DMS 273 (cell line): ENCODE measurements around the gene PKNOX2.
A peak's percentile ranks its signal among the peaks of the same experiment; 100 is the strongest.

Experiments
- DNase-seq: peaks from one replicate; lab custom pipeline; 2025; ENCODE audit not compliant: unreplicated experiment; lab: John Stamatoyannopoulos, UW

The PKNOX2 gene

DNA sequence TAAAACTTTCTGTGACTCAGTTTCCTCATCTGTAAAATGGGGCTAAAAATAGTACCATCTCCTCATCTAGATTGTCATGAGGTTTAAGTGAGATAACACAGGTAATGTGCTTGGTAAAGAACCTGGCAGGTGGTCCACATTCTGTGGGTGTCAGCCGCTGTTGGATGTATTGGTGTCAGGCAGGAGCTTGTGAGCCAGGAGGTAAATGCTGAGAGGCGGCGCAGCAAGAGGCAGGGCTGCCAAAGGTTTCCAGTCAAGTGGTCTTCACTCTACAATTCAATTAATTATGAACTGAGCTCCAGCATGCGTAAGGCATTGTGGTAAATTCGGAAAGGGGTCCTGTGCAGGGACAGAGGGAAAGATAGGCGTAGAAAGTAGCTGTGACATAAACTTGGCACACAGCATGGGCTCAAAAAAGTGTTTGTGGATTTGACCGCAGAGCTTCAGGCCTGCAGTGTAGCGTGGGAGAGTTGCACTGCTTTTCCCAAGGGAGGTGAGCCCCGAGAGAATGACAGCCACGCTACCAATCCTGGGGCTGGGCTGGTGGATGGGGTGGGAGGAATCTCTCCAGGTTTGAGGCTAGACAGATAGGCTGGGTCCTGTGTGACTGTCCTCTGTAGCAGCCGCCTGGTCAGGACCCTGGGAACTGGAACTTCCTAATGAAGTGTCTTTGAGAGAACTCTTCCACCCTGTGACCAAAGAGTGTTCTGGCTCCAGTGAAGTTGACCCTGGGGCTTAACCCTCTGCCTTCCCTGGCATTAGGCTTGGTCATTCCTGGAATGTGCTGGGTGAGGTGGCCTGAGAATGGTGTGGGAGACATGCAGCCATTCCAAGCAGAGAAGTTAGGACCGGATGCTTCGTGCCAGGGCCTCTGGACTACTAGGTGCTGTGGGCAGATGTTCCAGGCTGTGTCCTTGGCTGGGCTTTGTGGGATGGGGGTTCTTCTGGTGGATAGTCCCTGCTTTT is 209.2 kb downstream of the PKNOX2 start:
- DNase-seq: peak; percentile 24

DNA sequence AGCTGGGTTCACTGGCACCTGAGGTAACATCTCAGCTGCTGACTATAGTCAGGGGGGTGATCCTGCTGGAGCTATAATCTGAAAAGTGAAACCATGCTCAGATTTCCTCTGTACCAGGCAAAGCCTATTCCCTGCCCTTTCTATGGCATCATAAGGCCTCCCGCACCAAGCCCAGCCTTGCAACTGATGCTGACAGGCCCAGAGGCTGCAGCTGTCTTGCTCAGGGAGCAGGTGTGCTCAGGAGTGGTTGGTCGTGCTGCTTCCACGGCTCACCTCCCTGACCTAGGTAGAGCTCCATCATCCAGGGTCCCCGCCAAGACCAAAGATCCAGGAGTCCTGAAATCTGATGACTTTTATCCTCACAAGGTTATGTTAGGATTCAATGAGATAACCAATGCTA is 209.8 kb downstream of the PKNOX2 start:
- DNase-seq: peak; percentile 48

DNA sequence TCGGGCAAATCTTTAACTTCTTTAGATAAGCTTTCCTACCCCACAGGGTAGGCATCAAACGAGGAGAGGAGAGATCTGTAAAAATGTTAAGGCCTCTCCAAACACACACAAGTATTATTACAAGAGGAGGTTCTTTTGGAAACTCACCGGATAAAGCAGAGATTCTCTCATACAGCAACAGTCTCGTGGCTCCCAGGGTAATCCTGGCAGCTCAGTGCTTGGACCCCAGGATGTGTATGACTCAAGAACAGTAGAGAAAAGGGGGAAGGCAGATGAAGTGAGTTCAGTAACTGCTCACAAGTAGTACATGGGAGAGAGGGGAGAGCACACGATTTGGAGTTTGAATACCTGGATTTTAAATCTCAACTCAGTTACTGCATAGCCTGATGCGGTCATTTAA is 210.6 kb downstream of the PKNOX2 start:
- DNase-seq: no peak

DNA sequence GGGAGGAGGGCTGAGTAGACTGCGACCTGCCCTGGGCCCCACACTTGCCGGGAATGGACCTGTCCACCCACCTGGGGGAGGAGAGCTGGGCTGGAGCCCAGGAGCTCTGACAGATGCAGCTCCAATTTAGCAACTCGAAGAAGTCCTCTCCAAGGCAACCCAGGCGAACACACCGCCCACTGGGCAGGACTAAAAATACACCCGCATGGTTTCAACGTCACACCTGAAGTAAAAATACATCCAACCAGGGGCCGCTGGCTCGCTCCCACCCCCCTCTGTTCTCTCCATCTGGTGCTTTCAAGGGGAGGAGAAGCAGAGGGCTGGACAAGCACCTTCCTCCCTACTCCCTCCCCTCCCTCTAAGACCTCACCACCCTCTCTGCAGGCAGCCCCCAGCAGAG is 211.6 kb downstream of the PKNOX2 start:
- peak; percentile 95 for DNase-seq

DNA sequence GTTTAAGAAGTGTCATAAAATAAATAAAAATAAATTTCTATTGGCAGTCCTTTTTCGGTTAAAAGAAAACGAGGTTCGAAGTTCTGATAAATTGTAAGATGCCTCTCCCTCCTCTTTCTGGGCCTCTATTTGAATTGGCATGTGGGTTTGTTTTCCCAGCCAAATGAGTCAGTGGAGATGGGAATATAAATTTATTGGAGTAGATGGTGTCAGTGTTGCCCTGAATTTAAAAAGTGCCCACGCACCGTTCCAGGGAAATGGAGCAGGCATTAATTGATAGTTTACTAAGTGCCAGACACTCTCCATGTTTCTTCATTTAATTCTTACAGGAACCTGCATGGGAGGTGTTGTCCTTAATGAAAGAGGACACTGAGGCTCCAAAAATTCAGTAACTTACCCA is 212.3 kb downstream of the PKNOX2 start:
- DNase-seq: peak; percentile 31

DNA sequence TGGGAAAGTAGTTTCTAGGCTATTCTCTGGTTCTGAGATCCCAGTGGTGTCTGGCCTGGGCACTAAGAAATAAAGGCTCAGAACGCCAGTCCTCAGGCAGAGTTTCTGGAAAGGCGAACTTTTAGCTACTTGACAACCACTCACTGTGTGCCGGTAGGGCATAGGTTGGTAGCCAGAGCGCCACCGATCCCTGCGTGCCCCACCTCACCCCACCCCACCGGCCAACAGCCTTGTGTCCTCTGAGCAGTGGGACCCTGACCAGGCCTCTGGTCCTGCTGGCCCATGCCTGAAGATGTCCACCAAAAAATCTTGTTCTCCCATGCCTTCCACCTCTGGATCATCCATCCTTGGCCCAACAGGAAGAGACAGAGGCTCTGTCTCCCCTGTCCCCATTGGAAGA is 213.5 kb downstream of the PKNOX2 start:
- no peak for DNase-seq

DNA sequence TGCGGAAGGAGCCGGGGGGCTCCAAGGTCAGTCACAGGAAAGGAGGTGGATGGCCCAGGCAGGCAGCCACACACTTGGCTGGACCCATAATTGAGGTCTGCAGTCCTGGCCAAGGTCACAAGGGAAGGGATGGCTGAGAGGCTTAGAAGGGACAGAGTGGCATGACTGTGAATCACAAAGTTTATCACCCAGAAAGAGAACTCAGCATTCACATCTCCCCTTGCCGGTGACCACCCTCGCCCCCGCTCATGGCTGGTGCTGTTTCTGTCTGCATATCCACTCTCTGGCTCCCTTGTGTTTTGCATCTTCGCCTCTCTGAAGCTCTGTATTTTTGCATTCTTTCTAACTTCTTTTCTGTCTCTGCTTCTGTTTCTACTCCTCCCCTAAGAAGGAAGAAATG is 214.0 kb downstream of the PKNOX2 start:
- DNase-seq: no peak

DNA sequence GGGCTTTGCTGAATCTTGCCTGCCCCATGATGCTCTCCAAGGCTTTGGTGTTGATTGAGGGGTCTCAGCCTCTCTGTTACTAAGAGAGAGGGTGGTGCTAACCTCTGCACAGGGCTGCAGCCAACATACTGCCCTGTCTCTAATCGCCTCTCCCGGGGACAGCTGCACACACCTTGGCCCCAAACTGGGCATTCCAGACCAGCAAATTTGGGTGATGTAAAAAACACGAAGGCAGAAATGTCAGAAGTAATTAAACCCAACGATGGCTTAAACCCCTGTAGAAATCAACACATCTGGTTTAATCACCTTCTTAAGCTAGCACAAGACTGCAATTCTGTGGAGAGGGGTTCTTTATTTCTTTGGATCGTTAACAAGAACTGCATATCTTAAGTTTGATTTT is 215.0 kb downstream of the PKNOX2 start:
- no peak for DNase-seq

DNA sequence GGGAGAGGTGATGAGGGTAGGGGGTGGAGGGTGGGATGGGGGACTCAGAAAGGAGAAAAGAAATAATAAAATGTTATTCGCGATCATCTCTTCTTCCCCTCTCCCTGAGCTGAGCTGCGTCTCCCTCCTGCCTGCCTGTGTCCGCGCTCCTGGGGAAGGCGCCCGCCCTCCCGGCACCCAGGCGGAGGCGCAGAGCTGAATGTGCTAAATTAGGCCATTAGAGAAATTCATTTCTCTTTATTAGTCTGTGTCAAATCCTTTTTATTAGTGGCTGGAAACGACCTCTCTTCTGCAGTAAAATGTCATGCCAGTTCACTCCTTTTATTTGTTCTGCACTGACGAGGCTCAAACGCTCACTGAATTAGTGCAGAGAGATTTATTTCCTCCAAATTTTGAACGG is 215.4 kb downstream of the PKNOX2 start:
- no peak for DNase-seq

DNA sequence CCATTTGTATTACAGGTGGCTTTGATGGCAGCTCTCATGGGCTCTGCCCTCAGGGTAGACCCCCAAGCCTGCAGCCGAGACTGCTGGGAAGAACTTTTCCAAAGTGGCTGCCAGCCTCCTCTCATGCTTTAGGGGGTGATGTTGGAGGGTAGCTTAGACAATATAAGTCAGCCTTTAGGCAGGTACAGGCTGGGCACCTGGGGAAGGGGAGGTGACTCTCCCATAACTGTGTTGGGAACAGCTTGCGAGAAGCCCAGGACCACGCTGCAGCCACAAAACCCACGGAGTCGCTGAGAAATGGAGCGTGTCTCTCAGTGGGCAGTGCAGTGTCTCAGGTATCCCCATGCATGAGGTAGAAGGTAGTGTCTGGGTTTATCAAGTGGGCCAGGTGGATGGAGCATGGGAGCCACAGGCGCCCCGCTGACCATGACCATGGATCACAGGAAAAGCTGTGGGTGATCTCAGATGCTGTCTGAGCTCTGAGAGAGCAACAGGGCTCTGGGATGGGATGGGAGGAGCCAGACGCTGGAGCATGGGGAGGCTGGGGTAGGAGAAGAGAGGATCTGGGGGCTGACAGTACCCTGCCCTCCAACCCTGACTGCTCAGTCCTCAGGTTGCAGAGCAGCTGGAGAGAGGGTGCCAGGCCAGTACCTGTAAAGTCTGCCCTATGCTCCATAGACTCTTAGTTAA is 216.3 kb downstream of the PKNOX2 start:
- DNase-seq: no peak

DNA sequence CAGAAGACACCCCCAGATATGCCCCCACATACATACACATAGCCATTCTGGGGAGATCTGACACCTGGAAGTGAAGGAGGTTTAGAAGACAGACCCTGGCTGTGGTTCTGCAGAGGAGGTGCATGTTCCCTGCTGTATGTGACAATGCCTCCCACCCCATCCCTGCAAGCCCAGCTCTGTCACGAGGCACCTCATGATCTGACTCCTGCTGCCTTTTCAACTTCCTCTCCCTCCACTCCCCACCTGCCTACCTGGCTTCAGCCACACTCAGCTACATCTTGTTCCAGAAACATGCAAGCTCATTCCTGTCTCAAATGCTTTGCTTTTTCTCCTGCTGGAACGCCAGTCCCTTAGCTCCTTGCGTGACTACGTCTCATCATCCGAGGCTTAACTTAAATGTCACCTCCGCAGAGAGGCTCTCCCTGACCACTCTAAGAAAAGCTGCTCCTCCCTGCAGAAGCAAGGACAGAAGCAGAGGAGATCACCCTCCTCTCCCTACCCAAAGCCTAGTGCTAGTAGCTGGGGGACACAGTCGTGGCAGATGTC is 217.0 kb downstream of the PKNOX2 start:
- no peak for DNase-seq

DNA sequence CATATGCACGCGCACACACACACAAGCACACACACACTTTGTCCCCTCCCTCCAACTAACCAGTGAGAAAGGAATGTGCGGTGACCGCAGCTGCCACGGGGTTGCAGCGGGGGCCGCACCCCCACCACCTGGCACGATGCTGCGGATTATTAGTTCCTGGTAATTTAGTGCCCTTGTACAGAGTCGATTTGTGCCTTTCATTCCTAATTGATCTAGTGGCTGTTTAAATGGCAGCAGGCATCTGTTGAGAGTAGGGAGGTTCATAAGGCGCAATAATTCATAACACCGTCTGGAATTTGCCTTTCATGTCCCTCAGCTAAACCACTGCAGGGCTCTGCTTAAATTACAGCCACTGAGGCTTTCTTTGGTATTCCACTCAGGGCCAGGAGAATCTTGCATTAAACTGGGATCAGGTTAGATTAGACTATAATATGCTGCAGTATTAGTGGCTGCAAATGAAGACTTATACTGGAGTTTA is 217.8 kb downstream of the PKNOX2 start:
- peak; percentile 48 for DNase-seq

DNA sequence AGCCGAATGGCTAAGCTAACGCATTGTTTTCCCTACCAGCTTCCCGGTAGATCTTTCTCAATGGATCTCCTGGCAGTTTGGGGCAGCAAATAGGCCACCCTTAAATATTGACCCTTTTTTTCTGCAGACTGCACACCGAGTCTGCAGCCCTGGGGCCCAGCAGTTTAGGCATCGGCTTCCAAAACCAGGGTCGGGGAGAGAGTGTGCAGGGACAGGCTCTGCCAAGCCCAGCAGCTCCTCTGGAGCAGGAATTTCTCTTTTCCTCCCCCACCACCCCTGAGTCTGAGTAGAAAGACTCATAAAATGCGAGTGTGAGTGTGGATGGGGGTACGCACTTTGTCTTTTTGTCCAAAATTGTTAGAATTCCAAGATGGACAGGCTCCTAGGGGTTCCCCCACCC is 218.3 kb downstream of the PKNOX2 start:
- no peak for DNase-seq

DNA sequence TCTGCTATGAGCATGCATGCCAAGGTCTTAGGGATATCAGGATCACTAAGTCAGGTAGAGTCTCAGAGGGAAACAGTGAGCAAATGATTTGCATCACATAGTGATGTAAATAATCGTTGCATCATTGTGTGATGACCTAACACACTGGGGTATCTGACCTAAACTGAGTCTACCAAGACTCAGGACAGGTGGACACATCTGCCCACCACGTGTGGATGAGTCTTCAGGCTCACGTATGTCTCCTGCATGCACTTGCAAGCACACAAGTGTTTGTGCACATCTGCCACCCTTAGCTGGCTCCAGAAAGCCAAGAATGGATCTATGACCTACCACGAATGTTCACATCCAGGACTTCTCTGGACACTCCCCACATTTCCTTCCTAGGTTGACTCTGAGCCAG is 220.3 kb downstream of the PKNOX2 start:
- DNase-seq: no peak

DNA sequence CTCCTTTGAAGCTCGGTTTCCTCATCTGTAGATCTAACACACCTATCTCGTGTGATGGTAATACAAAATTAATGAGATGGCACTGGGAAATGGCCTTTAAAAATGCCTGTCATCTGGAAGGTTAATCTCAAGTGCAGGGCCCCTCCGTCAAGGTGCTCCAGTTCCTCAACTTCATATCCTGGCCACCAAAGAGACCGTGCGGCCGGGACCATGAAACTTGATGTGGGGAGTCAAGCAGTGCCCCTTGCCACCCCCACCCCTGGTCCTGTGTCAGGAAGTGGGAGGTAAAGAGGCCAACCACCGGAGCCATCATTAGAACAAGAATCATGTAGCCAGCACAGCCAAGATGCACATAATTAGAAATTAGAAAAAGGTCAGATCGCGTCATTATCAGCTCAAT is 223.3 kb downstream of the PKNOX2 start:
- DNase-seq: no peak

DNA sequence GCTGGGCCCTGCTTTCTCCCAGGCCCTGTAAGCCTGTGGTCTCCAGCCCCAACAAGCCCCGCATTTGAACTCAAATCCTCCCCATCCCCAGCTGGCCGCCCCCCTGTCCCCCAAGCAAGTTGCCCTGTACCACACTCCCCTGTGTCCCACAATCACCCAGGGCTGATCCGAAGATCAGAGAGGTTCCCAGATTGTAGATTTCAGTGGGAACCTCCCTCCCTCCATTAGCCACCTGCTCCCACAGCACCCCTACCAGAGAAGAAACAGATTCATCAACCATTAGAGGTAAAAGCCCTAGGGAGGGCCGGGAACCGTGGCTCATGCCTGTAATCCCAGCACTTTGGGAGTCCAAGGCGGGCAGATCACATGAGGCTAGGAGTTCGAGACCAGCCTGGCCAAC is 224.1 kb downstream of the PKNOX2 start:
- no peak for DNase-seq

DNA sequence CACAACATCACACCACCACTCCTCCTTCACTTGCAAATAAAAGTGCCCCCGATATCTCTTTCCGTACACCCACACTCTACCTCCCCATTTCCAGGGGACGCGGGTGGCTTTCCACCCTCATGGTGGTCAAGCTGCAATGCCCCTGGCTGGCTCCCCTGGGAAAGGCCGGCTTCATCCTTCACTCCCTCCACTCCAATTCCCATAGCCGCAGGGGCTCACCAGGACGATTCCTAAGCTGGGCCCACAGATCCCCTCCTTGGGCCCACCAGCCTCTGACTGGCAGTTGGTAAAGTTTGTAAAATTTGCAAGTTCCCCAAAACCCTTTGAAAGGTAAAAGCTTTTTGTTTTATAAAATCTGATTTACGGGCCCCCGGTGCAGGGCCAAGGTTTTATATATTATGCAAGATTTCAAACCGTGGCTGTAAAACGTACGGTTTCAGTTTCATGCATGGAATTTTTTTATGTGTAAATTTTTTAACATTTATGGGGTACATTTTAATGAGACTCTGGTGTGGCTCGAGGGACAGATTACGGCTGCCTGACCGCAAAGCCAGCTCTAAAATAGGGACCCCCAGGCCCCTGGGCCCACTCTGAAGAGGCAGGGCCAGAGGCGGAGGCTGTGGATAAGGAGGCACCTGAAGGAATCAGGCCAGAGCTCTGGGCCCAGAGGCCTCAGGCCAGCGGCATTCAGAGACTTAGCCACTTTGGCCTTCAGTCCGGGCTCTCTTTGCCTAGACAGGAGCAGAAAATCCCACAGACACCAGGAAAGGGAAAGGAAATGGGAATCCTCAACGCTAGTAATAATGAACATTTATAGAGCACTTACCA is 225.0 kb downstream of the PKNOX2 start:
- DNase-seq: no peak

DNA sequence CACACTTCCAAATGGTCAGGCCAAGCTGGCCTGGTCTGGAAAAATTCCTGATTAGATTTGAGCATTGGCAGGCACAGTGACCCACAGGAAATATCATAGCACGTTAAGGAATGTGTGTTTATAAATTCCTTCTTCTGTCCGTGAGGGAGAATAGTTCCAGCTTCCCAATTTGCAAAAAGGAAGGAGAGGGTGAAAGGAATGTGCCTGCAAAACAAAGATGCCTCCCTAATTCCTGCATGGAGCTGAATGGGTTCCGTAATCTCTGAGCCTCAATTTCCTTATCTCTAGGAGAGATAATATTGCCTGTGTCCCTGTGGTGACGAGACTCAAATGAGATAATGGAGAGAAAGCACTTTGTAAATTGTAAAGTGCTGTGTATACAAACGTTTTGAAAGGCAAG is 226.4 kb downstream of the PKNOX2 start:
- DNase-seq: no peak

DNA sequence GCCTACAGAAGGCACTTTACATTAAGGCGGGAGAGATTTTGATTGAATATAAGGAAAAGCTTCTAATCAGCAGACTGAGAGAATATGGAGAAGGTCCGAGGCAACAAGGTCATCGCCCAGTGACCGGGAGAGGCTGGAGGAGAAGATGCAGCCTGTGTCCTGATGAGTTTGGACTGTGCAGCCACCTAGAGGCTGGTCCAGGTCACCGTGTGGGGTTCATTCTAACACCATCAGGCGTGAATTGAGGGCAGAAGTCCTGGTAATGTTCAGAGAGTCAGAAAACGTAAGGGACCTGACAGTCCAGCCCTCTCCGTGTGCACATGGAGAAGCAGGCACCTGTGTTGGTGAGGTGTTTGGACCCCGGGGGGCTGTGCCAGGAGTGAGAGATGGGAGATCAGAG is 228.8 kb downstream of the PKNOX2 start:
- no peak for DNase-seq

DNA sequence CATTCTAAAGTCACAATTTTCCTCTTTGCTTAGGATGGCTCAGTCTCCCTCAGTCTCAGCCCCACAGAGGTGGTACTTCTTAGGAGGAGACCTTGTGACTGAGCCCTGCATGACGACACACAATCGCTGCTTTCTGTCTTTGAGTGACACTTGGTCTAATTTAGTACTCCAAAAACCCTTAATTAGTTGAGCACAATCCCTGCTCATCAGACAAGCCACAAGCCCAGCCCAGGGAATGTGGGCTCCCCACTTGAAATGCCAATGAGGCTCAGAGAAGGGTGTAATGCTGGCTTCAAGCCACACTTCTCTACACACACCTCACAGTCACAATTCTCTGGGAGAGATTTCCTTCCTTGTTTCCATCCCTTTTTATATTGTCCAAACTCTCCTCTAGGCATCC is 229.7 kb downstream of the PKNOX2 start:
- no peak for DNase-seq

DNA sequence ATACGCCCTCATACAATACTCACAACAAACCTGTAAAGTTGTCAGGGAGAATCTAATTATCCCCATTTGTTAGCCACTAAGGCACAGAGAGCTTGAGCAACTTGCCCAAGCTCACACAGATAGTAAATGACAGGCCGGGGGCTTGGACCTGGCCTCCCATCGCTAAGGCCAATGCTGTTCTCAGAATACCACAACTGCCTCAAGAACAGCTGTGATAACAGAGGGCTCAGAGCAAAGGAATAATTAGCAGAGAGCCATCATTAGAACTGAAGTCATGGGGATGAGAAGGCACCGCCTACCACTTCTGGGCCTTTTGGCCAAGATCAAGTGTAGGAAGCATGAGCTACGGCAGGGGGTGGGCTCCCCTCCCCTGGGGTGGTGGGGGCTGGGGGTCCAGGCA is 232.9 kb downstream of the PKNOX2 start:
- DNase-seq: no peak
